Cardiac muscle cell (in vitro differentiated cells and primary cell): Measurements from ENCODE around the gene CREB3L2. TPM values are rescaled to one million over a fixed set of nuclear protein-coding genes. Genes with fewer than 3 reads are reported as not detected.
A peak's percentile ranks its signal among the peaks of the same experiment; 100 is the strongest.

ENCODE experiments used
- DNase-seq, 2 donors: peaks; one replicate each; pipeline versions ENCODE4 v3.0.0 to v3.0.0-alpha.2; 2010 to 2017; ENCODE audit warnings: low read depth in 1 of 2, low spot score in 1 of 2
- H3K27ac ChIP-seq: fragments of 200-600 bp; sonication (generic); 2 replicates; pipeline ENCODE4 v1.5.1; 2016
- H3K27me3 ChIP-seq: fragments of 200-600 bp; sonication (generic); 2 replicates; pipeline ENCODE4 v1.6.0; 2016; ENCODE audit warnings: control low read depth
- H3K36me3 ChIP-seq: fragments of 200-600 bp; sonication (generic); 2 replicates; pipeline ENCODE4 v1.5.1; 2016; ENCODE audit warnings: control low read depth
- H3K4me1 ChIP-seq: fragments of 200-600 bp; sonication (generic); 2 replicates; pipeline ENCODE4 v1.8.1; 2017; ENCODE audit warnings: low read depth, mild to moderate bottlenecking, mixed run types
- H3K4me3 ChIP-seq: fragments of 200-600 bp; sonication (generic); 2 replicates; pipeline ENCODE4 v1.5.1; 2016; ENCODE audit warnings: mild to moderate bottlenecking
- H3K9me3 ChIP-seq: fragments of 200-600 bp; sonication (generic); 2 replicates; pipeline ENCODE4 v1.5.1; 2017; ENCODE audit warnings: low read depth, mild to moderate bottlenecking, control low read depth
- polyA plus RNA-seq: library from polyadenylated mRNA; unstranded; fragments of >200 nt; fragmentation: Nextera tagmentation; extraction: Ambion mirVana; gene quantifications from 2 replicates; pipeline ENCODE4 v1.2.1, GENCODE V29; 2016
- total RNA-seq: library from RNA; depleted of rRNA; stranded (reverse); fragments of >200 nt; gene quantifications from 2 replicates; pipeline ENCODE4 v1.2.3, GENCODE V29; 2016
- TF ChIP-seq, protein P1 (sequence below): IDR thresholded peaks from 2 replicates; pipeline ENCODE4 v1.5.1; 2012; ENCODE audit warnings: low read depth, mild to moderate bottlenecking, low read length

CREB3L2 gene
- total and polyA plus RNA-seq, 2 experiments from 2014 or later: 22.1 to 24.3 TPM

DNA sequence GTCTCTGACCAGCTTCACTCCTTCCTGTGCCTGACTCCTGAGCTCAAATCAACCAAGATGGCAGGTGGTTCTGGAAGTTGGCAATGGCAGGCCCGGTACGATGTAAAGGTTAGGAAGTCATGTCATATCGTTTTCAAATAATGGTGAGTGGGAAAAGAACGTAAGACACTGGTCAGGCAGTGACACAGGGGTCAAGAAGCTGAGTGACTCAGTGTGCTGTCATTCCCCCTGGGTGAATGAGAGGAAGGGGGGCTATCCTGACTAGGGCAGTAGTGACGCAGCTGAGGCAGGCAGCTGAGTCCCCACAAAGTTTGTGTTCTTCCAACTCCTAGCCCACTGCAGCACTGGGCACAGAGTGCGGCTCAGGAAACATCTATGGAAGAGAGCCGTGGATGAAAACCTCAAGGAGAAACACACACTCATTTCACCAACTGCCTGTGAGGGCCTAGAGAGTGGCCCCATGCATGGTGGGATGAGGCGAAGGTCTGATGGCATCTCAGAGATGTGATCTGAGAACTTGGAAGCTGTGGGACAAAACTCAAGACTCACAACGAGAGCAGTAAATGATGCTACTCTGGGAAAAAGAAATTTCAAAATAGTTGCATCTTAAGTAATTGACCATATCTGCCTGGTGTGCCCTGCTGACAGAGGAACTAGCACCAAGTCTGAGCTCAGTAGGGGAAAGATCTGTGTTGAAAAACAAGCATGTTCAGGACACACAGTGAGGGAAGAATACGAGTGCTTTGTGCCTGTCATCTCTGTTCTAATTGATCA lies 23.2 kb downstream of the CREB3L2 start:
- no peak overlapping the region for H3K27ac ChIP-seq
- peak in 1 of 2 donors; percentile 85 for DNase-seq
- TF ChIP-seq, protein P1, sequence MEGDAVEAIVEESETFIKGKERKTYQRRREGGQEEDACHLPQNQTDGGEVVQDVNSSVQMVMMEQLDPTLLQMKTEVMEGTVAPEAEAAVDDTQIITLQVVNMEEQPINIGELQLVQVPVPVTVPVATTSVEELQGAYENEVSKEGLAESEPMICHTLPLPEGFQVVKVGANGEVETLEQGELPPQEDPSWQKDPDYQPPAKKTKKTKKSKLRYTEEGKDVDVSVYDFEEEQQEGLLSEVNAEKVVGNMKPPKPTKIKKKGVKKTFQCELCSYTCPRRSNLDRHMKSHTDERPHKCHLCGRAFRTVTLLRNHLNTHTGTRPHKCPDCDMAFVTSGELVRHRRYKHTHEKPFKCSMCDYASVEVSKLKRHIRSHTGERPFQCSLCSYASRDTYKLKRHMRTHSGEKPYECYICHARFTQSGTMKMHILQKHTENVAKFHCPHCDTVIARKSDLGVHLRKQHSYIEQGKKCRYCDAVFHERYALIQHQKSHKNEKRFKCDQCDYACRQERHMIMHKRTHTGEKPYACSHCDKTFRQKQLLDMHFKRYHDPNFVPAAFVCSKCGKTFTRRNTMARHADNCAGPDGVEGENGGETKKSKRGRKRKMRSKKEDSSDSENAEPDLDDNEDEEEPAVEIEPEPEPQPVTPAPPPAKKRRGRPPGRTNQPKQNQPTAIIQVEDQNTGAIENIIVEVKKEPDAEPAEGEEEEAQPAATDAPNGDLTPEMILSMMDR: no peak
- no peaks in the 10 kb centered on the region for H3K36me3 ChIP-seq
- no peak overlapping the region for H3K4me3 ChIP-seq
- no peaks in the 10 kb centered on the region for H3K9me3 ChIP-seq
- H3K27me3 ChIP-seq: no peaks in the 10 kb centered on the region
- H3K4me1 ChIP-seq: peaks cover 7% of the 10 kb centered on the region

DNA sequence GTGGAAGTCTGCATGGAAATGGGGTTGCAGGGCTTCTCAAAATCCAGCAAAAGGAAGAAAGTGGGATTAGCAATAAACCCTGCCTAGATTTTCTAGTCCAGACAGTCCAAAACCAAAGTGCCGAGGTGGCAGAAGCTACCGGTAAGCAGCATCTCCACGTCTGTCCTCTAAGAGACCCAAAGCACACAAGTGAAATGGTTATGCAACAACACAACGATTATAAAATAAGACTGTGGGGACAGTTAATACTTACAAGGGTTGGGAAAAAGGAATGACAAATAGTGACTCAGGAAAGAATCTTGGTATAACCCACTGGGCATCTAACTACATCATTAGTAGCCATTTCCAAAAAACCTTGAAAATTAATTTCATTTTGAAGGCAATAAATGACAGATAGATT lies 24.7 kb downstream of the CREB3L2 start:
- Histone ChIP-seq H3K4me3 (no peak overlapping the region), H3K9me3 (no peaks in the 10 kb centered on the region), H3K27ac (no peak overlapping the region), H3K4me1 (peaks cover 7% of the 10 kb centered on the region), H3K36me3 (no peaks in the 10 kb centered on the region), H3K27me3 (no peaks in the 10 kb centered on the region)
- TF ChIP-seq, protein P1: no peak
- DNase-seq: no peak

DNA sequence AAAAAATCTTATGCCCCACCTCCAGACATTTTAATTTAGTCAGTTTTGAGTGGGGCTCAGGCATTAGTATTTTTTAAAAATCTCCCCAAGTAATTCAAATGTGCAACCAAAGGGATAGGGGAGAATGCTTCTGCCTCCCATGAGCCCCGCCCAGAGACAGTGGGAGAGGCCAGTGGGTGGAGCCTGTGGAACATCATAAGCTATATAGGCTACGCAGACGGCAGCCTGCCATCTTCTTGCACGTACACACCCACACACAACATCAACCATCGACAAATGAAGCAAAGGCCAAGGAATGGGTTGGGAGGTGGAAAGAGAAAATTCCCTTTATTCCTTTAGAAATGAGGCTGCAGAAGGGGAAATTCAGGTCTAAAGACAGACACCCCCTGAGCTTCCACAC lies 25.2 kb downstream of the CREB3L2 start:
- TF ChIP-seq, protein P1: no peak
- DNase-seq: no peak
- H3K27me3 ChIP-seq: no peaks in the 10 kb centered on the region
- H3K4me3 ChIP-seq: no peak overlapping the region
- H3K27ac ChIP-seq: no peak overlapping the region
- H3K4me1 ChIP-seq: peaks cover 7% of the 10 kb centered on the region
- H3K36me3 ChIP-seq: no peaks in the 10 kb centered on the region
- no peaks in the 10 kb centered on the region for H3K9me3 ChIP-seq

DNA sequence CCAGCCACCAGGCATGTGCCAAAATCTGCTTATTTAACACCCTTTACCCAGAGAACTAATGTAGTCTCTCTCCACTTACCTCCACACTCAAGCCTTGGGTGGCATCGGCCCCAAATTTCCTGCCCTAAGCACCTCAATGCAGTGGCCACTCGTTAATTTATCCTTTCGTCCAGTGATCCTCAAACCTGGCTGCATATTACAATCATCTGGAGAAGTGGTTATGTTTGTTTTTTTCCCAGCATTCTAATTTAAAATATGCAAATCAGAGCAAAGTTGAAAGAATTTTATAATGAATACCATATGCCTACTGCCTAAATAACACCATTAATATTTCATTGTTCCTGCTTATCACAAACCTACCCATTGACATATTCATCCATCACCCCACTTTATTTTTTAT lies 25.7 kb downstream of the CREB3L2 start:
- no peak overlapping the region for H3K27ac ChIP-seq
- no peaks in the 10 kb centered on the region for H3K9me3 ChIP-seq
- TF ChIP-seq, protein P1: no peak
- H3K36me3 ChIP-seq: no peaks in the 10 kb centered on the region
- H3K27me3 ChIP-seq: no peaks in the 10 kb centered on the region
- H3K4me1 ChIP-seq: peaks cover 7% of the 10 kb centered on the region
- no peak for DNase-seq
- H3K4me3 ChIP-seq: no peak overlapping the region

DNA sequence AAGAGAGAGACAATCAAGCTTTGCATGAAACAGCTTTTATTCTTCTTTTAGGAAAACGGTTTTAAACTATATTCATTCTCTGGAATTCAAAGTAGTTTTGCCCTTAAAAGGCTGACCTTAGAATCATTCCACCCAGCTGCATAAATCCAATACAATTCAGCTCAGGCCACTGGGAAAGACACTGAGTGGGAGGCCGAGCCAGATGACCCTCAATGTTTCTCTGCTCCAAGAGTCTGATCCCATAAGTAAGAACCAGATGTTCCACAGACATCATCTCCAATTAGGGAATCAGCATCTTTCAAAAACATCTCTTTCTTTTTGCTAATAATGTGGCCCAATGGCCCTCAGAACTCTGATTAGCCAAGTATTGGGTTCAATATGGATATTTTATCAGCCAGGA lies 26.1 kb downstream of the CREB3L2 start:
- H3K4me3 ChIP-seq: no peak overlapping the region
- H3K4me1 ChIP-seq: peaks cover 7% of the 10 kb centered on the region
- H3K36me3 ChIP-seq: no peaks in the 10 kb centered on the region
- H3K27ac ChIP-seq: peak overlapping the region; percentile 76
- TF ChIP-seq, protein P1: no peak
- no peak for DNase-seq
- no peaks in the 10 kb centered on the region for H3K27me3 ChIP-seq
- no peaks in the 10 kb centered on the region for H3K9me3 ChIP-seq
